ENCODE results near the gene SRSF4. TPM values are rescaled to one million over a fixed set of nuclear protein-coding genes. Genes with fewer than 3 reads are reported as not detected.

SRSF4 gene
- total RNA-seq, 1 donor from 2014 or later: 52.6 TPM

GRCh38 chr1:29172415-29172939, 9.2 kb downstream of the SRSF4 start:
- no peak overlapping the region for H2AFZ ChIP-seq (ENCODE audit: low read depth, low read length)
- Mint-ChIP-seq H3K4me1 (ENCODE audit: low read depth, unreplicated experiment) (peaks cover 26% of the 10 kb centered on the region), H3K27me3 (ENCODE audit: low read depth, unreplicated experiment) (no peaks in the 10 kb centered on the region), H3K27ac (ENCODE audit: unreplicated experiment) (no peak overlapping the region), H3K36me3 (ENCODE audit: low read depth, unreplicated experiment) (peaks cover 6% of the 10 kb centered on the region), H3K4me3 (ENCODE audit: unreplicated experiment) (no peak overlapping the region), H3K9me3 (ENCODE audit: unreplicated experiment) (no peaks in the 10 kb centered on the region)
- peaks cover 17% of the 10 kb centered on the region for H3K4me1 ChIP-seq (ENCODE audit: insufficient read depth, low read length)
- no peak overlapping the region for H3K27ac ChIP-seq (ENCODE audit: low read depth, low read length)
- TF ChIP-seq, protein P1, sequence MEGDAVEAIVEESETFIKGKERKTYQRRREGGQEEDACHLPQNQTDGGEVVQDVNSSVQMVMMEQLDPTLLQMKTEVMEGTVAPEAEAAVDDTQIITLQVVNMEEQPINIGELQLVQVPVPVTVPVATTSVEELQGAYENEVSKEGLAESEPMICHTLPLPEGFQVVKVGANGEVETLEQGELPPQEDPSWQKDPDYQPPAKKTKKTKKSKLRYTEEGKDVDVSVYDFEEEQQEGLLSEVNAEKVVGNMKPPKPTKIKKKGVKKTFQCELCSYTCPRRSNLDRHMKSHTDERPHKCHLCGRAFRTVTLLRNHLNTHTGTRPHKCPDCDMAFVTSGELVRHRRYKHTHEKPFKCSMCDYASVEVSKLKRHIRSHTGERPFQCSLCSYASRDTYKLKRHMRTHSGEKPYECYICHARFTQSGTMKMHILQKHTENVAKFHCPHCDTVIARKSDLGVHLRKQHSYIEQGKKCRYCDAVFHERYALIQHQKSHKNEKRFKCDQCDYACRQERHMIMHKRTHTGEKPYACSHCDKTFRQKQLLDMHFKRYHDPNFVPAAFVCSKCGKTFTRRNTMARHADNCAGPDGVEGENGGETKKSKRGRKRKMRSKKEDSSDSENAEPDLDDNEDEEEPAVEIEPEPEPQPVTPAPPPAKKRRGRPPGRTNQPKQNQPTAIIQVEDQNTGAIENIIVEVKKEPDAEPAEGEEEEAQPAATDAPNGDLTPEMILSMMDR (IDR thresholded peaks at IDR 0.05; ENCODE audit: insufficient read depth, low read depth, low read length): no peak
- TF ChIP-seq EZH2 (IDR thresholded peaks at IDR 0.05; ENCODE audit: insufficient read depth, low read length): no peak
- no peak overlapping the region for H3K4me3 ChIP-seq (ENCODE audit: insufficient read depth, low read depth, low read length)
- H3K27me3 ChIP-seq (ENCODE audit: insufficient read depth, low read length): no peaks in the 10 kb centered on the region
- H3K36me3 ChIP-seq (ENCODE audit: insufficient read depth, low read length): peaks cover 14% of the 10 kb centered on the region
- FAIRE-seq: peak; percentile 5
- no peak overlapping the region for H3K9ac ChIP-seq (ENCODE audit: low read length)
- no peak overlapping the region for H3K4me2 ChIP-seq (ENCODE audit: low read length)
- DNase-seq (ENCODE audit: low read depth): no peak
- H3K79me2 ChIP-seq (ENCODE audit: insufficient read depth, low read length): peaks cover 98% of the 10 kb centered on the region
- no peaks in the 10 kb centered on the region for H3K9me3 ChIP-seq (ENCODE audit: insufficient read depth, low read depth, low read length)
- H4K20me1 ChIP-seq (ENCODE audit: insufficient read depth, low read length): peaks cover 87% of the 10 kb centered on the region

GRCh38 chr1:29171521-29171920, 10.2 kb downstream of the SRSF4 start:
- Histone ChIP-seq H3K36me3 (ENCODE audit: insufficient read depth, low read length) (peaks cover 19% of the 10 kb centered on the region), H4K20me1 (ENCODE audit: insufficient read depth, low read length) (peaks cover 87% of the 10 kb centered on the region), H3K4me3 (ENCODE audit: insufficient read depth, low read depth, low read length) (no peak overlapping the region), H3K79me2 (ENCODE audit: insufficient read depth, low read length) (peaks cover 98% of the 10 kb centered on the region), H2AFZ (ENCODE audit: low read depth, low read length) (no peak overlapping the region), H3K4me1 (ENCODE audit: insufficient read depth, low read length) (peaks cover 11% of the 10 kb centered on the region), H3K27ac (ENCODE audit: low read depth, low read length) (no peak overlapping the region), H3K9ac (ENCODE audit: low read length) (no peak overlapping the region), H3K4me2 (ENCODE audit: low read length) (peak overlapping the region; percentile 16), H3K27me3 (ENCODE audit: insufficient read depth, low read length) (no peaks in the 10 kb centered on the region), H3K9me3 (ENCODE audit: insufficient read depth, low read depth, low read length) (no peaks in the 10 kb centered on the region)
- no peak overlapping the region for H3K4me3 Mint-ChIP-seq (ENCODE audit: unreplicated experiment)
- no peak for TF ChIP-seq EZH2 (IDR thresholded peaks at IDR 0.05; ENCODE audit: insufficient read depth, low read length)
- TF ChIP-seq, protein P1 (IDR thresholded peaks at IDR 0.05; ENCODE audit: insufficient read depth, low read depth, low read length): no peak
- no peaks in the 10 kb centered on the region for H3K9me3 Mint-ChIP-seq (ENCODE audit: unreplicated experiment)
- H3K27ac Mint-ChIP-seq (ENCODE audit: unreplicated experiment): no peak overlapping the region
- no peaks in the 10 kb centered on the region for H3K27me3 Mint-ChIP-seq (ENCODE audit: low read depth, unreplicated experiment)
- DNase-seq (ENCODE audit: low read depth) (no peak), FAIRE-seq (no peak)
- peaks cover 24% of the 10 kb centered on the region for H3K4me1 Mint-ChIP-seq (ENCODE audit: low read depth, unreplicated experiment)
- H3K36me3 Mint-ChIP-seq (ENCODE audit: low read depth, unreplicated experiment): peaks cover 6% of the 10 kb centered on the region

DNA sequence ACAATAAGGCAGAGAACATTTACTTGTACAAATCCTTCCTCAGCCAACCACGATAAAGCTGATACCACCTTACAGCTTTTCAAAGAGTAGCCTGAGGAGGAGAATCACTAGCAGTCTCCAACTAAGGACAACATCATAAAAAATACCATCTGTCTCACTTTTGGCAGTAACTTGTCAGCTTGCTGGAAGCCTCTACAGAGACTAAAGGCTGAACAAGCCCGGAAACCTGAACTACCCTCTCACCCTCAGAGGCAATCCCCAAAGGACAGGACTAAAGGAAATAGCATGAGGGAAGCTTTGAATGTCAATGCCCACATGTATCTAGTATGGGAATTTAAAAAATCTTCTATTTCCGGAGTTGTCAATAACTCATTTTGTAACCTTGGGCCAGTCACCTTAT, 10.6 kb downstream of the SRSF4 start:
- no peaks in the 10 kb centered on the region for H3K9me3 ChIP-seq (ENCODE audit: insufficient read depth, low read depth, low read length)
- DNase-seq (ENCODE audit: low read depth): no peak
- H3K9me3 Mint-ChIP-seq (ENCODE audit: unreplicated experiment): no peaks in the 10 kb centered on the region
- H4K20me1 ChIP-seq (ENCODE audit: insufficient read depth, low read length): peaks cover 87% of the 10 kb centered on the region
- FAIRE-seq: no peak
- H3K9ac ChIP-seq (ENCODE audit: low read length): peak overlapping the region; percentile 15
- H3K36me3 Mint-ChIP-seq (ENCODE audit: low read depth, unreplicated experiment): peaks cover 9% of the 10 kb centered on the region
- peak overlapping the region; percentile 27 for H3K27ac Mint-ChIP-seq (ENCODE audit: unreplicated experiment)
- no peaks in the 10 kb centered on the region for H3K27me3 ChIP-seq (ENCODE audit: insufficient read depth, low read length)
- H3K27ac ChIP-seq (ENCODE audit: low read depth, low read length): no peak overlapping the region
- H3K79me2 ChIP-seq (ENCODE audit: insufficient read depth, low read length): peaks cover 98% of the 10 kb centered on the region
- no peaks in the 10 kb centered on the region for H3K27me3 Mint-ChIP-seq (ENCODE audit: low read depth, unreplicated experiment)
- H3K4me3 ChIP-seq (ENCODE audit: insufficient read depth, low read depth, low read length): no peak overlapping the region
- peaks cover 9% of the 10 kb centered on the region for H3K4me1 ChIP-seq (ENCODE audit: insufficient read depth, low read length)
- H2AFZ ChIP-seq (ENCODE audit: low read depth, low read length): no peak overlapping the region
- H3K36me3 ChIP-seq (ENCODE audit: insufficient read depth, low read length): peaks cover 23% of the 10 kb centered on the region
- peaks cover 24% of the 10 kb centered on the region for H3K4me1 Mint-ChIP-seq (ENCODE audit: low read depth, unreplicated experiment)
- TF ChIP-seq, protein P1 (IDR thresholded peaks at IDR 0.05; ENCODE audit: insufficient read depth, low read depth, low read length): no peak
- TF ChIP-seq EZH2 (IDR thresholded peaks at IDR 0.05; ENCODE audit: insufficient read depth, low read length): no peak
- H3K4me2 ChIP-seq (ENCODE audit: low read length): peak overlapping the region; percentile 16
- H3K4me3 Mint-ChIP-seq (ENCODE audit: unreplicated experiment): no peak overlapping the region
